NCI-H128 (cell line): ENCODE measurements around the gene PHLDB1.

Experiments used
- DNase-seq: peaks from one replicate; lab custom pipeline; 2025; ENCODE audit not compliant: unreplicated experiment; lab: John Stamatoyannopoulos, UW

Gene PHLDB1

GRCh38 chr11:118621784-118622375 lies 14.5 kb downstream of the PHLDB1 start:
- DNase-seq: no peak

- DNase-seq: no peak
These were observed 15.2 kb downstream of the PHLDB1 start for GRCh38 chr11:118622376-118623268.

GRCh38 chr11:118623269-118623655 lies 15.8 kb downstream of the PHLDB1 start:
- DNase-seq: peak; percentile 73

- DNase-seq: no peak
These were observed 17.7 kb downstream of the PHLDB1 start for GRCh38 chr11:118625036-118625690.

- DNase-seq: no peak
These were observed 18.6 kb downstream of the PHLDB1 start for GRCh38 chr11:118625976-118626375.

- no peak for DNase-seq
These were observed 20.2 kb downstream of the PHLDB1 start for GRCh38 chr11:118627566-118627965.

GRCh38 chr11:118628031-118628430 lies 20.6 kb downstream of the PHLDB1 start:
- no peak for DNase-seq

GRCh38 chr11:118628432-118628831 lies 21.0 kb downstream of the PHLDB1 start:
- DNase-seq: no peak

GRCh38 chr11:118628861-118629549 lies 21.6 kb downstream of the PHLDB1 start:
- no peak for DNase-seq

GRCh38 chr11:118629761-118630661 lies 22.6 kb downstream of the PHLDB1 start:
- DNase-seq: no peak

- no peak for DNase-seq
These were observed 23.9 kb downstream of the PHLDB1 start for GRCh38 chr11:118631142-118631909.

GRCh38 chr11:118632577-118633318 lies 25.3 kb downstream of the PHLDB1 start:
- DNase-seq: no peak

- DNase-seq: no peak
These were observed 25.9 kb downstream of the PHLDB1 start for GRCh38 chr11:118633319-118633690.

GRCh38 chr11:118633979-118634378 lies 26.6 kb downstream of the PHLDB1 start:
- DNase-seq: no peak

- DNase-seq: peak; percentile 36
These were observed 27.2 kb downstream of the PHLDB1 start for GRCh38 chr11:118634431-118635236.

- DNase-seq: no peak
These were observed 27.8 kb downstream of the PHLDB1 start for GRCh38 chr11:118635237-118635591.

- no peak for DNase-seq
These were observed 28.2 kb downstream of the PHLDB1 start for GRCh38 chr11:118635642-118636041.

- no peak for DNase-seq
These were observed 29.3 kb downstream of the PHLDB1 start for GRCh38 chr11:118636569-118637290.
